ENCODE measurements around the gene MAG. TPM values are rescaled to one million over a fixed set of nuclear protein-coding genes. Genes with fewer than 3 reads are reported as not detected.

Gene MAG
- total RNA-seq, 1 donor from 2014 or later, result 0.04 TPM

GRCh38 chr19:35292421-35293362, 731 bp downstream of the MAG start:
- no peak for DNase-seq (ENCODE audit: low read depth)
- no peaks in the 10 kb centered on the region for H3K36me3 ChIP-seq (ENCODE audit: control insufficient read depth, insufficient read depth, low read length)
- TF ChIP-seq CTCF (IDR thresholded peaks at IDR 0.05; ENCODE audit: insufficient read depth, low read length, poor library complexity, severe bottlenecking), result no peak
- H3K4me3 ChIP-seq (ENCODE audit: low read depth, low read length), result no peak overlapping the region
- peaks cover 37% of the 10 kb centered on the region for H3K27me3 ChIP-seq (ENCODE audit: control insufficient read depth, insufficient read depth, low read length)

- TF ChIP-seq CTCF (IDR thresholded peaks at IDR 0.05; ENCODE audit: insufficient read depth, low read length, poor library complexity, severe bottlenecking), result no peak
- H3K36me3 ChIP-seq (ENCODE audit: control insufficient read depth, insufficient read depth, low read length), result no peaks in the 10 kb centered on the region
- H3K27me3 ChIP-seq (ENCODE audit: control insufficient read depth, insufficient read depth, low read length), result peaks cover 38% of the 10 kb centered on the region
- no peak for DNase-seq (ENCODE audit: low read depth)
- H3K4me3 ChIP-seq (ENCODE audit: low read depth, low read length), result no peak overlapping the region
Observed at GRCh38 chr19:35293363-35293739, 1.4 kb downstream of the MAG start.

- Histone ChIP-seq H3K36me3 (ENCODE audit: control insufficient read depth, insufficient read depth, low read length) (no peaks in the 10 kb centered on the region), H3K27me3 (ENCODE audit: control insufficient read depth, insufficient read depth, low read length) (peaks cover 41% of the 10 kb centered on the region), H3K4me3 (ENCODE audit: low read depth, low read length) (no peak overlapping the region)
- DNase-seq (ENCODE audit: low read depth), result no peak
- TF ChIP-seq CTCF (IDR thresholded peaks at IDR 0.05; ENCODE audit: insufficient read depth, low read length, poor library complexity, severe bottlenecking), result no peak
Observed at GRCh38 chr19:35293808-35294207, 1.8 kb downstream of the MAG start.

GRCh38 chr19:35294328-35294727, 2.4 kb downstream of the MAG start:
- no peak overlapping the region for H3K4me3 ChIP-seq (ENCODE audit: low read depth, low read length)
- no peaks in the 10 kb centered on the region for H3K36me3 ChIP-seq (ENCODE audit: control insufficient read depth, insufficient read depth, low read length)
- TF ChIP-seq CTCF (IDR thresholded peaks at IDR 0.05; ENCODE audit: insufficient read depth, low read length, poor library complexity, severe bottlenecking), result no peak
- no peak for DNase-seq (ENCODE audit: low read depth)
- H3K27me3 ChIP-seq (ENCODE audit: control insufficient read depth, insufficient read depth, low read length), result peaks cover 41% of the 10 kb centered on the region

GRCh38 chr19:35294859-35295791, 3.2 kb downstream of the MAG start:
- H3K27me3 ChIP-seq (ENCODE audit: control insufficient read depth, insufficient read depth, low read length), result peaks cover 43% of the 10 kb centered on the region
- H3K4me3 ChIP-seq (ENCODE audit: low read depth, low read length), result no peak overlapping the region
- no peaks in the 10 kb centered on the region for H3K36me3 ChIP-seq (ENCODE audit: control insufficient read depth, insufficient read depth, low read length)
- no peak for TF ChIP-seq CTCF (IDR thresholded peaks at IDR 0.05; ENCODE audit: insufficient read depth, low read length, poor library complexity, severe bottlenecking)
- DNase-seq (ENCODE audit: low read depth), result no peak

All from kidney epithelial cell (primary cell).